ENCODE results near the gene AP5Z1.

GRCh38 chr7:4740796-4741195 lies 34.6 kb upstream of the AP5Z1 start:
- TF ChIP-seq, protein P1, sequence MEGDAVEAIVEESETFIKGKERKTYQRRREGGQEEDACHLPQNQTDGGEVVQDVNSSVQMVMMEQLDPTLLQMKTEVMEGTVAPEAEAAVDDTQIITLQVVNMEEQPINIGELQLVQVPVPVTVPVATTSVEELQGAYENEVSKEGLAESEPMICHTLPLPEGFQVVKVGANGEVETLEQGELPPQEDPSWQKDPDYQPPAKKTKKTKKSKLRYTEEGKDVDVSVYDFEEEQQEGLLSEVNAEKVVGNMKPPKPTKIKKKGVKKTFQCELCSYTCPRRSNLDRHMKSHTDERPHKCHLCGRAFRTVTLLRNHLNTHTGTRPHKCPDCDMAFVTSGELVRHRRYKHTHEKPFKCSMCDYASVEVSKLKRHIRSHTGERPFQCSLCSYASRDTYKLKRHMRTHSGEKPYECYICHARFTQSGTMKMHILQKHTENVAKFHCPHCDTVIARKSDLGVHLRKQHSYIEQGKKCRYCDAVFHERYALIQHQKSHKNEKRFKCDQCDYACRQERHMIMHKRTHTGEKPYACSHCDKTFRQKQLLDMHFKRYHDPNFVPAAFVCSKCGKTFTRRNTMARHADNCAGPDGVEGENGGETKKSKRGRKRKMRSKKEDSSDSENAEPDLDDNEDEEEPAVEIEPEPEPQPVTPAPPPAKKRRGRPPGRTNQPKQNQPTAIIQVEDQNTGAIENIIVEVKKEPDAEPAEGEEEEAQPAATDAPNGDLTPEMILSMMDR (IDR thresholded peaks at IDR 0.05): no peak
- TF ChIP-seq POLR2A (IDR thresholded peaks at IDR 0.05) (no peak), POLR2AphosphoS5 (IDR thresholded peaks at IDR 0.05) (no peak)

All from transverse colon (tissue), 4 donors.